A673 (cell line): ENCODE measurements around the gene KCNH8.

Experiments
- CTCF ChIP-seq: fragments of 300-800, 200-600 bp; sonication (generic); conservative IDR thresholded peaks from 2 replicates; pipeline ENCODE4 v1.5.1; 2017; ENCODE audit warnings: low read depth, mild to moderate bottlenecking, antibody characterized with exemption, low read length, moderate library complexity, mixed read lengths
- EZH2 ChIP-seq: fragments of 200-600 bp; sonication (generic); IDR thresholded peaks from 2 replicates; pipeline ENCODE4 v1.6.1; 2017; ENCODE audit warnings: borderline replicate concordance, low read depth, mild to moderate bottlenecking, mixed read lengths, antibody characterized with exemption, low read length; ENCODE audit not compliant: poor library complexity, severe bottlenecking

- TF ChIP-seq CTCF = no peak
- TF ChIP-seq EZH2 = no peak
These were observed 68.5 kb downstream of the KCNH8 start for GRCh38 chr3:19216669-19217337.
